ENCODE measurements around the gene RBMX. TPM values are rescaled to one million over a fixed set of nuclear protein-coding genes. Genes with fewer than 3 reads are reported as not detected.
"Not testable (repeated sequence)": the region's sequence is repeated elsewhere in the genome, so short reads cannot be mapped to it uniquely, and the experiment has no call there.

Gene RBMX
- total and polyA plus RNA-seq, 2 of the 4 experiments (the other 2 are of a cell fraction): 151 to 337 TPM

DNA sequence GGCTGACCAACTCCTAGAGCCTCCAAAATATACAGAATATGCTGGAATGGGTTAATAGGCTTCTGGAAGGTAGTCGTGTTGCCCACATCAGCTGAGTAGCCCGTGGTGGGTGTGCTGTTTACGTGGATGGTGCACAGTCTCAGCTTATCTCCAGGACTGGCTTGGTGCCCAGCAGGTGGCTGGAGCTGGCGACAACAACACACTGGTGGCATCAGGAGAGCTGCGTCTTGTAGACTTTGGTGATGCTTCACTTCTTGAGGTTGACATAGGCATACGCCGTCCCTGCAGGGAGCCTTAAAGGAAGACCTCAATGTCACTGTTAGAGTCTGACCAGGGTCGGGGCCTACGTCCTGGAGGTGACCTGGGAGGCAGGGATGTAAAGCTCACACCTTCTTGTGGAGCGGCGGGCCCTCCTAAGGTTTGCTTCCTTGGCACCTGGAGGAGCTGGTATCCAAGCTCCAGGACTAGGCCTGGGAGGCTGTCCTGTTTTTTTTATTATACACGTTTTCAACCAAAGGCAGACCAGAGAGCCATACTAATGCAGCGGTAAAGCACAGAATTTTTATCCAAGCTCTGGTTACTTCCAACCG is 26.5 kb upstream of the RBMX start:
- BruUV-seq (replicated peaks): no TSS peak
- Histone ChIP-seq H4K20me1 (ENCODE audit: insufficient read depth, low read length) (no peaks in the 10 kb centered on the region), H3K79me1 (ENCODE audit: low read depth in 1 of 2, low read length in 2 of 2) (no peaks in the 10 kb centered on the region), H3K27ac (ENCODE audit: insufficient read depth, low read length) (no peak overlapping the region), H2BK5ac (ENCODE audit: low read depth, low read length, poor library complexity, severe bottlenecking) (no peak overlapping the region), H3K9me3 (ENCODE audit: control insufficient read depth, insufficient read depth, low read length) (no peaks in the 10 kb centered on the region), H3K4ac (ENCODE audit: low read depth, low read length) (no peak overlapping the region), H4K5ac (ENCODE audit: low read depth, low read length) (no peak overlapping the region), H3K4me3 (ENCODE audit: insufficient read depth, low read depth, low read length) (no peak overlapping the region), H3K4me1 (ENCODE audit: control insufficient read depth, insufficient read depth, low read length) (no peaks in the 10 kb centered on the region), H3K9ac (ENCODE audit: low read depth, low read length) (no peak overlapping the region), H2AK9ac (replicated peaks; ENCODE audit: low read depth, low read length, poor library complexity) (no peak overlapping the region), H2BK20ac (ENCODE audit: low read depth, low read length) (no peak overlapping the region), H3K23ac (ENCODE audit: low read depth, low read length) (no peak overlapping the region), H4K91ac (ENCODE audit: insufficient read depth, low read depth, low read length) (no peak overlapping the region), H2AFZ (replicated peaks; ENCODE audit: low read length, poor library complexity) (no peak overlapping the region), H3K14ac (replicated peaks; ENCODE audit: low read depth, low read length) (no peak overlapping the region), H4K8ac (ENCODE audit: low read depth in 2 of 2, low read length in 2 of 2) (no peak overlapping the region), H3K18ac (ENCODE audit: low read depth, low read length) (no peak overlapping the region), H3K4me2 (ENCODE audit: low read depth, low read length) (no peak overlapping the region), H3K56ac (ENCODE audit: extremely low read depth, insufficient read depth, low read length) (no peak overlapping the region), H3K36me3 (ENCODE audit: control insufficient read depth, insufficient read depth, low read length) (no peaks in the 10 kb centered on the region), H2BK15ac (ENCODE audit: low read depth, low read length) (no peak overlapping the region), H3K9me1 (ENCODE audit: insufficient read depth, low read length) (no peaks in the 10 kb centered on the region), H3K27me3 (ENCODE audit: control insufficient read depth, insufficient read depth, low read length) (no peaks in the 10 kb centered on the region), H2BK120ac (ENCODE audit: low read depth, low read length) (no peak overlapping the region), H2AK5ac (ENCODE audit: low read depth, low read length) (no peak overlapping the region)
- ATAC-seq (ENCODE audit: low read depth) (no peak), DNase-seq (no peak)
- in situ Hi-C loops (cut with MboI; ENCODE audit: low sequenced_read_pairs) (no loop called here), dilution Hi-C loops (cut with HindIII; ENCODE audit: low sequenced_read_pairs, unreplicated experiment) (no loop called here), intact Hi-C loops (cut with micrococcal nuclease) (no loop called here)
- ChIA-PET POLR2A (ENCODE audit: unreplicated experiment) (no interaction called here), CTCF (no interaction called here)
- WGBS, 2 experiments (ENCODE audit: extremely low coverage in 2 of 2, insufficient read length in 1 of 2): 81% methylated on average over 6 of the region's 14 CpGs; no CpG with 5 or more reads in 1 of the 2 experiments
- no peak for TF ChIP-seq CEBPB (IDR thresholded peaks at IDR 0.05; ENCODE audit: low read depth, low read length)
- TF ChIP-seq, protein P1, sequence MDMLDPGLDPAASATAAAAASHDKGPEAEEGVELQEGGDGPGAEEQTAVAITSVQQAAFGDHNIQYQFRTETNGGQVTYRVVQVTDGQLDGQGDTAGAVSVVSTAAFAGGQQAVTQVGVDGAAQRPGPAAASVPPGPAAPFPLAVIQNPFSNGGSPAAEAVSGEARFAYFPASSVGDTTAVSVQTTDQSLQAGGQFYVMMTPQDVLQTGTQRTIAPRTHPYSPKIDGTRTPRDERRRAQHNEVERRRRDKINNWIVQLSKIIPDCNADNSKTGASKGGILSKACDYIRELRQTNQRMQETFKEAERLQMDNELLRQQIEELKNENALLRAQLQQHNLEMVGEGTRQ (IDR thresholded peaks at IDR 0.05; ENCODE audit: low read depth, low read length): no peak

DNA sequence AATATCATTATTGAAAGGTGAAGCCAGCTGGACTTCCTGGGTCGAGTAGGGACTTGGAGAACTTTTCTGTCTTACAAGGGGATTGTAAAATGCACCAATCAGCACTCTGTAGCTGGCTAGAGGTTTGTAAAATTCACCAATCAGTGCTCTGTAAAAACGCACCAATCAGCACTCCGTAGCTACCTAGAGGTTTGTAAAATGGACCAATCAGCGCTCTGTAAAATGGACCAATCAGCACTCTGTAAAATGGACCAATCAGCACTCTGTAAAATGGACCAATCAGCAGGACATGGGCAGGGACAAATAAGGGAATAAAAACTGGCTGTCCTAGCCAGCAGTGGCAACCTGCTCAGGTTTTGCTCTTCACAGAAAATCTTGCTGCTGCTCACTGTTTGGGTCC is 23.5 kb upstream of the RBMX start:
- H3K27ac ChIP-seq (ENCODE audit: insufficient read depth, low read length); H3K9ac ChIP-seq (ENCODE audit: low read depth, low read length); H4K5ac ChIP-seq (ENCODE audit: low read depth, low read length); H3K27me3 ChIP-seq (ENCODE audit: control insufficient read depth, insufficient read depth, low read length); H2BK120ac ChIP-seq (ENCODE audit: low read depth, low read length); POLR2A ChIA-PET (ENCODE audit: unreplicated experiment); H2AK5ac ChIP-seq (ENCODE audit: low read depth, low read length); H4K8ac ChIP-seq (ENCODE audit: low read depth in 2 of 2, low read length in 2 of 2); H3K36me3 ChIP-seq (ENCODE audit: control insufficient read depth, insufficient read depth, low read length); H4K20me1 ChIP-seq (ENCODE audit: insufficient read depth, low read length); H3K9me3 ChIP-seq (ENCODE audit: control insufficient read depth, insufficient read depth, low read length); H2BK15ac ChIP-seq (ENCODE audit: low read depth, low read length); H4K91ac ChIP-seq (ENCODE audit: insufficient read depth, low read depth, low read length); H2BK5ac ChIP-seq (ENCODE audit: low read depth, low read length, poor library complexity, severe bottlenecking); DNase-seq; in situ Hi-C loops (cut with MboI; ENCODE audit: low sequenced_read_pairs); H3K14ac ChIP-seq (replicated peaks; ENCODE audit: low read depth, low read length); H3K9me1 ChIP-seq (ENCODE audit: insufficient read depth, low read length); H2BK20ac ChIP-seq (ENCODE audit: low read depth, low read length); H3K4me3 ChIP-seq (ENCODE audit: insufficient read depth, low read depth, low read length); H3K4me2 ChIP-seq (ENCODE audit: low read depth, low read length); intact Hi-C loops (cut with micrococcal nuclease); H3K56ac ChIP-seq (ENCODE audit: extremely low read depth, insufficient read depth, low read length); H3K4ac ChIP-seq (ENCODE audit: low read depth, low read length); H3K23ac ChIP-seq (ENCODE audit: low read depth, low read length); H3K4me1 ChIP-seq (ENCODE audit: control insufficient read depth, insufficient read depth, low read length); H3K79me1 ChIP-seq (ENCODE audit: low read depth in 1 of 2, low read length in 2 of 2); H3K18ac ChIP-seq (ENCODE audit: low read depth, low read length); ATAC-seq (ENCODE audit: low read depth); H2AFZ ChIP-seq (replicated peaks; ENCODE audit: low read length, poor library complexity); dilution Hi-C loops (cut with HindIII; ENCODE audit: low sequenced_read_pairs, unreplicated experiment); H2AK9ac ChIP-seq (replicated peaks; ENCODE audit: low read depth, low read length, poor library complexity); BruUV-seq (replicated peaks): not testable (repeated sequence)
- WGBS, 2 experiments (ENCODE audit: extremely low coverage in 2 of 2, insufficient read length in 1 of 2): no CpG with 5 or more reads among the region's 4 CpGs
- CTCF ChIA-PET: interaction anchor here (0.9 kb wide), 1 partner anchor 21 kb away, joined by 3 read pairs; no protein-coding TSS in a partner anchor
